Suprapubic skin (tissue), 4 donors: ENCODE data around the gene PABPC3.

Experiments used
- EP300 ChIP-seq: sonication (generic); formaldehyde crosslinking; IDR thresholded peaks from one replicate; pipeline ENCODE4 v1.6.1; 2017; ENCODE audit warnings: antibody characterized with exemption
- POLR2A ChIP-seq, 2 donors: fragments of 450-650 bp; IDR thresholded peaks; one replicate each; pipeline ENCODE4 v1.6.1; 2017; ENCODE audit warnings: antibody characterized with exemption in 2 of 2, mild to moderate bottlenecking in 2 of 2, moderate library complexity in 2 of 2
- POLR2AphosphoS5 ChIP-seq, 3 donors: sonication (generic); formaldehyde crosslinking; IDR thresholded peaks; one replicate each; pipeline ENCODE4 v1.6.1; 2017; ENCODE audit warnings: antibody characterized with exemption in 3 of 3
- TF ChIP-seq, protein P1 (sequence below), 2 donors: fragments of 200-600 bp in 1 of 2; fragments of 450-650 bp in 1 of 2; sonication (generic) in 1 of 2; IDR thresholded peaks; one replicate each; pipeline ENCODE4 v1.5.1; 2016 to 2019; ENCODE audit warnings: antibody characterized with exemption in 2 of 2, mild to moderate bottlenecking in 1 of 2, moderate library complexity in 1 of 2

GRCh38 chr13:25065974-25066770 lies 29.8 kb upstream of the PABPC3 start:
- TF ChIP-seq POLR2AphosphoS5 (IDR thresholded peaks at IDR 0.05) (no peak), POLR2A (IDR thresholded peaks at IDR 0.05) (no peak), EP300 (no peak)
- TF ChIP-seq, protein P1, sequence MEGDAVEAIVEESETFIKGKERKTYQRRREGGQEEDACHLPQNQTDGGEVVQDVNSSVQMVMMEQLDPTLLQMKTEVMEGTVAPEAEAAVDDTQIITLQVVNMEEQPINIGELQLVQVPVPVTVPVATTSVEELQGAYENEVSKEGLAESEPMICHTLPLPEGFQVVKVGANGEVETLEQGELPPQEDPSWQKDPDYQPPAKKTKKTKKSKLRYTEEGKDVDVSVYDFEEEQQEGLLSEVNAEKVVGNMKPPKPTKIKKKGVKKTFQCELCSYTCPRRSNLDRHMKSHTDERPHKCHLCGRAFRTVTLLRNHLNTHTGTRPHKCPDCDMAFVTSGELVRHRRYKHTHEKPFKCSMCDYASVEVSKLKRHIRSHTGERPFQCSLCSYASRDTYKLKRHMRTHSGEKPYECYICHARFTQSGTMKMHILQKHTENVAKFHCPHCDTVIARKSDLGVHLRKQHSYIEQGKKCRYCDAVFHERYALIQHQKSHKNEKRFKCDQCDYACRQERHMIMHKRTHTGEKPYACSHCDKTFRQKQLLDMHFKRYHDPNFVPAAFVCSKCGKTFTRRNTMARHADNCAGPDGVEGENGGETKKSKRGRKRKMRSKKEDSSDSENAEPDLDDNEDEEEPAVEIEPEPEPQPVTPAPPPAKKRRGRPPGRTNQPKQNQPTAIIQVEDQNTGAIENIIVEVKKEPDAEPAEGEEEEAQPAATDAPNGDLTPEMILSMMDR (IDR thresholded peaks at IDR 0.05): no peak
